Spleen (tissue), 7 donors: ENCODE measurements around the gene ITGA7.

Source experiments
- CTCF ChIP-seq, 11 experiments: fragments of 200-600 bp in 7 of 11; fragments of 450-650 bp in 4 of 11; sonication (generic) in 4 of 11; IDR thresholded peaks in 8 of 11; conservative IDR thresholded peaks in 3 of 11; 1 replicate in 7 of 11; 2 replicates in 4 of 11; pipeline versions ENCODE4 v1.4.0 to v1.8.0; 2016 to 2021; ENCODE audit warnings: antibody characterized with exemption in 11 of 11, inconsistent platforms in 4 of 11, mild to moderate bottlenecking in 1 of 11
- POLR2A ChIP-seq, 3 donors: fragments of 450-650 bp; IDR thresholded peaks; one replicate each; pipeline ENCODE4 v1.5.1; 2017; ENCODE audit warnings: antibody characterized with exemption in 3 of 3, mild to moderate bottlenecking in 1 of 3
- POLR2AphosphoS5 ChIP-seq, 3 donors: sonication (generic); formaldehyde crosslinking; IDR thresholded peaks; one replicate each; pipeline ENCODE4 v1.5.1; 2017; ENCODE audit warnings: antibody characterized with exemption in 3 of 3
- donor health status: DM: no; HTN: no; CAD: no; lungs with moderate emphysema.
- donor health status: DM: no; HTN: no; CAD: no.
- donor health status: DM: no; HTN: no; CAD: no.

DNA sequence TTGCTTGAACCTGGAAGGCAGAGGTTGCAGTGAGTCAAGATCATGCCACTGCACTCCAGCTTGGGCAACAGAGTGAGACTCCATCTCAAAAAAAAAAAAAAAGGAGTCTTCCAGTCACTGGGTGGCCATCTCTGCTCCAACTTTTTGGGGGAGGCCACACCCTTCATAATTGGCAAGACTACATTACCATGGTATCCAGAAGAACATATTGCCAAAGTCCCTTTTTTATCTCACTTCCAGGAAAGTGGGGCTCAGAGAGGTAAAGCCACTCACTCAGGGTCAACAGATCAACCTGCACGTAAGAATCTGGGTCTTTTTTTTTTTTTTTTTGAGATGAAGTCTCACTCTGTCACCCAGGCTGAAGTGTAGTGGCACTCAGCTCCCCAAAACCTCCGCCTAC lies 26.2 kb upstream of the ITGA7 start:
- TF ChIP-seq CTCF (IDR thresholded peaks at IDR 0.05 in 8 of 11, conservative IDR thresholded peaks at IDR 0.05 in 3 of 11) (no peak), POLR2A (IDR thresholded peaks at IDR 0.05) (no peak), POLR2AphosphoS5 (IDR thresholded peaks at IDR 0.05) (no peak)
